Left colon (tissue), 2 donors: Measurements from ENCODE around the gene ADGRD2. TPM values are rescaled to one million over a fixed set of nuclear protein-coding genes. Genes with fewer than 3 reads are reported as not detected.
A peak's percentile ranks its signal among the peaks of the same experiment; 100 is the strongest.

Experiments used
- ATAC-seq: fragments of 200-7000 bp; cut with Tn5 transposase; one replicate; pipeline ENCODE4 v1.9.1; 2020; ENCODE audit warnings: mild to moderate bottlenecking, moderate library complexity
- DNase-seq, 2 donors: peaks; one replicate each; pipeline ENCODE4 v3.0.0-alpha.2; 2020
- intact Hi-C, 2 donors: fragments of 100-400 bp; cut with DNase I in 1 of 2; cut with micrococcal nuclease in 1 of 2; formaldehyde crosslinking; loops; one replicate each; pipeline versions ENCODE4 v1.11.2 to v1.14.0; 2022; cut with DNase I, micrococcal nuclease
- total RNA-seq, 2 donors: library from RNA; stranded (reverse); fragmentation: NEBNext Ultra II Directional; extraction: Animal tissue kit (Norgen Biotek cat#: 25700); gene quantifications; one replicate each; pipeline ENCODE4 v1.2.1, GENCODE V29; 2021
- donor health status: DM: no; HTN: no; CAD: no.
- donor health status: DM: yes; HTN: yes; CAD: no.

Gene ADGRD2
- total RNA-seq, 2 donors from 2014 or later = not detected

DNA sequence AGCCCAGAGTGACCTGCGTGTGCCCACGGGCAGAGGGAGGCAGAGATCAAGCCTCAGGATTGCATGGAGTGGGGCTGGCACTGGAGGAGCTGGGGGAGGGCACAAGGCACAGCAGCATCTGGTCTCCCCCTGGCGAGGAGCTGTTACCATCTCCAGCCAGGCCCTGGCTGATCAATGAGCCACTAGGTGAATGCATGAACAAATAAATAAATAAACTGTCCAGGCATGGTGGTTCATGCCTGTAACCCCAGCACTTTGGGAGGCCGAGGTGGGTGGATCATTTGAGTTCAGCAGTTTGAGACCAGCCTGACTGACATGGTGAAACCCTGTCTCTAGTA, 20.8 kb upstream of the ADGRD2 start:
- ATAC-seq = no peak
- intact Hi-C loops = no loop called here
- DNase-seq = no peak

DNA sequence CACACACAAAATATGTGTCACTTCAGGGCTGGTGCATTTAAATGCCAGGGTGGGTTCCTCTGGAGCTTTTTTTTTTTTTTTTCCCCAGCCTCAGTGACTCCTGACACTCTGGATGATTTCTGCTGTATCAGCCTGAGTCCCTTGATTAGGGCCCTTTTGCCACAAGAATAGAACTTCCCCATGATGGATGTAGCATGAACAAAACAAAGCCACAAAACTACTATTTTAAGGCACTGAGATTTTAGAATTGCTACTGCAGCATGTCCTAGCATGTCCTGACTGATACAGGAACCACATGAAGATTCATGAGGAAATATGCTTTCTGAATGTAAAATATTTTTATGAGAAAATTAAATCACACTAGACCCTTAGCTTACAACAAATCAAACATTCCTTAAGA, 13.9 kb upstream of the ADGRD2 start:
- intact Hi-C loops = no loop called here
- ATAC-seq = no peak
- DNase-seq = no peak

DNA sequence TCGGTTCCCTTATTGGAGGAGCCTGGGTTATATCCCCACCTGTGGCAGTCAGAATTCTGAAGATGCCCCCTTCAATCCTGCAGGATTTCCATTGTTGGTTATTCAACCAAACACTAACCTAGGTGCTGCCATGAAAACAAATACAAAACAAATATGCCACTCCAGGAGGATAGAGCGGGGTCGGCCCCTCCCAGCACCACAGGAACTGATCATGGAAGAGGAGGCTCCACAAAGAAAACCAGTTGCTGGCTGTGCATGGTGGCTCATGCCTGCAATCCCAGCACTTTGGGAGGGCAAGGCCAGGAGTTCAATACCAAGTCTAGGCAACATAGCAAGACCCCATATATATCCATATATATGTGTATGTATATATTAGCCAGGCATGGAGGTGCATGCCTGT, 13.2 kb upstream of the ADGRD2 start:
- ATAC-seq = no peak
- DNase-seq = no peak

DNA sequence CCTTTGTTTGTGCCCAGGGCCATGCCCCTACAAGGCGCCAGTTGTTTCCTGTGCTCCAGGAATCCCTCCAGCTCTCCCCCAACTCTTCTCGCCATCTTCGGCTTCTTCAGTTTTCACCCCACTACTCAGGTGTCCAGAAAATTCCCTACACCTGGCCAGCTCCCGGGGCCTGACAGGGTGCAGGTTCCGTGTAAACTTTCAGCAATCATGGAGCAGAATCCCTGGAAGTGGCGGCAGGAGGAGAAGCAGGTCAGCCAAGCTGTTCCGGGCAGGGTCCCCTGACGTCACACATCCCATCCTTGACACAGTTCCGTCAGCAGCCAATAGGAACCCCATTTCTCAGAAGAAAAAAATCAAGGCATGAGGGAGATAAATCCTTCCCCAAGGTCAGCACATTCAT, 12.2 kb upstream of the ADGRD2 start:
- no peak for DNase-seq
- no peak for ATAC-seq
- intact Hi-C loops = no loop called here

More for the DNA sequence above, 13.2 kb upstream of the ADGRD2 start:
- intact Hi-C loops = no loop called here

DNA sequence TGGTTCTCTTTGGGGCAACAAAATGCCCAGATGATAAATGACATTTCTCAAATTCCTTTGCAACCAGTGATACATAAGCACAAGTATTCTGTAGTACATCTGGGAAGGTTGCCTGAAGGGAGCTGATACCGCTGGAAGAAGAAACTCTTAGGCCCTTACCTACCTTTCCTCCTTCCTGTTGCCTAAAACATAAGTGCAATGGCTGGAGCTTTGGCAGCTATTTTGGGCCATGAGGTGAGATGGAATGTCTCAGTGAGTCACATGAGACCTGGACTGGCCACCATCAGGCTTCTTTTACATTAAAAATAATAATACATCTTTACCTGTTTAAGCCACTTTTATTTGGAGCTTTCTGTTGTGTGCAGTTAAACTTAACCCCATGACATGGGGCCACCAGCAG, 11.2 kb upstream of the ADGRD2 start:
- no peak for DNase-seq
- no peak for ATAC-seq
- intact Hi-C loops = no loop called here

DNA sequence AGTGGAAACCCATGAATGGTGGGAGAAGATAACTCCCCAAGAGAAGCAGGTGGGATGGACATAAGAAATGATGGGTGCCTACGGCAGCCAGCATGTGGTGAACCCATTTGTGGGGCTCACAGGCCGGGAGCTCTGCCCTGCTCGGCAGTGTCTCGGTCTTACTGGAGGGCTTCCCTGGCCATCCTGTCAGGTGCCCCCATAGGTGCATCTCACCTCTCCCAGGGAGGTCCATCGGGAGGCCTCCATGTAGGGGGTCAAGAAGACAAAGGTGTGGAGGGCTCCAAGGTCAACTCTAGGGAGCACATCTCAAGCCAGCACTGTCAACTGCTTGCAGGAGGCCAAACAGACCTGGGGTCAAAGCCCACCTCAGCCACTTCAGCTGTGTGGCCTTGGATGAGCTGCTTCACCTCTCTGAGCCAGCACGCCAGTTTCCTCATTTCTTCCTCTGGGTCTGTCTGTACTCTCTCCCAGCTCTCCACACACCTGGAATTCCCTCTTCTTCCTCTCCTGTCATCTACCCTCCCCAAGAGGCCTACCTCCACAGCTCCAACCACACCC, 10.5 kb upstream of the ADGRD2 start:
- DNase-seq (no peak), ATAC-seq (no peak)
- intact Hi-C loops = no loop called here

DNA sequence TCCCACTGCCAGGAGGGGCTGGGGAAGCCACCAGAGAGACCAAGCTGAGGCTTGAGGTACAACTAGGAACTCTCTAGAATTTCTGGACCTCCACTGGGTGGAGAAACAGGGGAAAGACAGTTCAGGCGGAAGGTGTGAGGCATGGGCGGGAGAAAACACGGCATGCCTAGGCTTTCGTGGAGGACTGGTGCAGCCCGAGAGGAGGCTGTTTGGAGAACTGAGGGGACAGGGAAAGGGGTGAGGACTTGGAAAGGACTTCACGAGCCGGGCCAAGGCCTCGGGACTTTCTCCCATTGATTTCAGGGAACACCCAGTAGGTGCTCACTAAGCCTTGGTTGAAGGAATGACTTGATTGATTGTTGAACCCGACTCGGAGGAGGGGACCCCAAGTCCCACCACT, 9.5 kb upstream of the ADGRD2 start:
- DNase-seq (no peak), ATAC-seq (no peak)
- intact Hi-C loops = no loop called here

DNA sequence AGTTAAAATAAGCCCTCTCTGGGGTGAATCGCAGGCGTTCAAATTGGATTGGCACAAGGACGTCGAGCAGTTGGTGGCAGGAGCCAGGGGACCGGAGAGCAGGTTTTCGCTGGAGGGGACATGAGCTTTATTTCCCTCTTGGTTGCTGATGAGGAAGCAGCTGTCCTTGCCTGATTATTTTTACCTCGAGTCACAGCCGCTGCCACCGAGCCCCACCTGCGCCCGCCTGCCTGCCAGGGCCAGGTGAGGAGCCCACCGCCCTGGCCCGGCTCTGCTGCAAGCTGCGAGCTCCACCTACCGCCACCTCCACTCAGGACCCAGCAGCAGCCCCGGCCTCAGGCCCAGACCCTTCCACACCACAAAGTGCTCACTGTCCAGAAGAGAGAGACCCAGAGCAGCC, 9.0 kb upstream of the ADGRD2 start:
- no peak for ATAC-seq
- no peak for DNase-seq
- intact Hi-C loops = no loop called here

DNA sequence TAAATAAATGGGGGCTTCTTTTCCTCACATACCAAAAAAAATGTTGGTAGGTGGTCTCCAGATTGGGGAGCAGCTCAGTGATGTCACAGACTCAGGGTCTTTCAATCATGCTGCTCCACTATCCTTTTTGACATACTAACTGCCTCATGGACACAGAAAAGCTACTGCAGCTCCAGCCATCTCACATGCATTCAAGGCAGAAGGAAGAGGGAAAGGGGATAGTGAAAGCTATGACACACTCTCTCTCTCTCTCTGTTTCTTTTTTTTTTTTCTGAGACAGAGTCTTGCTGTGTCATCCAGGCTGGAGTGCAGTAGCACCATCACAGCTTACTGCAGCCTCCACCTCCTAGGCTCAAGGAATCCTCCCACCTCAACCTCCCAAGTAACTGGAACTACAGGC, 7.9 kb upstream of the ADGRD2 start:
- ATAC-seq = no peak
- no peak for DNase-seq
- intact Hi-C loops = no loop called here

DNA sequence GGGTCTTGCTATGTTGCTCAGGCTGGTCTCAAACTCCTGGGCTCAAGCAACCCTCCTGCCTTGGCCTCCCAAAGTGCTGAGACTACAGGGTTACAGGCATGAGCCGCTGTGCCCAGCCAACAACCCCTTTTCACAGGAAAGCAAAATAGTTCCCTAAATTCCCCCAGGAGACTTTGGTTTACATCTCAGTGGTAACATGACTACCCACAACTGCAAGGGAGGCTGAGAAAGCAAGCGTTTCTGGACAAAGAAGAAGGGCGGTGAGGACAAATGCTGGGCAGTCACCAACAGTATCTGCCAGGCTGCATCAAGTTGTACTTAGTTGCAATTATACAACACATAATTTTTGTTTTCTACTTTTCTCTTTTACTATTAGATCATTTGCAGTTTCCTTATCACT, 7.4 kb upstream of the ADGRD2 start:
- ATAC-seq = no peak
- no peak for DNase-seq
- intact Hi-C loops = no loop called here

DNA sequence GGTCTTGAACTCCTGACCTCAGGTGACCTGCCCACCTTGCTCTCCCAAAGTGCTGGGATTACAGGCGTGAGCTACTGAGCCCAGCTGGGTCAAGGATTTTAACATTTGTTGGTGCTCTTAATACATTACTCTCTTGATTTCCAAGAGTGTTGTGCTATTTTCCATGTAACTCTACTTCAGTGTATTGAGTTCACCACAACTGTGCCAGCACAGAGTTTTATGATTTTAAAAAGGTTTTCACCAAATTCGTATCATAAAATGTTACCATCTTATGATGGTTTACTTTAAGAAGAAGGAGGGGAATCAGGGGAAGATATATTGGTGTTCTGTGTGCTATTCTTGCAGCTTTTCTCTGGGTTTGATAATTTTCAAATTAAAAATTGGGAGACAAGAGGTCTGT, 6.6 kb upstream of the ADGRD2 start:
- DNase-seq = no peak

DNA sequence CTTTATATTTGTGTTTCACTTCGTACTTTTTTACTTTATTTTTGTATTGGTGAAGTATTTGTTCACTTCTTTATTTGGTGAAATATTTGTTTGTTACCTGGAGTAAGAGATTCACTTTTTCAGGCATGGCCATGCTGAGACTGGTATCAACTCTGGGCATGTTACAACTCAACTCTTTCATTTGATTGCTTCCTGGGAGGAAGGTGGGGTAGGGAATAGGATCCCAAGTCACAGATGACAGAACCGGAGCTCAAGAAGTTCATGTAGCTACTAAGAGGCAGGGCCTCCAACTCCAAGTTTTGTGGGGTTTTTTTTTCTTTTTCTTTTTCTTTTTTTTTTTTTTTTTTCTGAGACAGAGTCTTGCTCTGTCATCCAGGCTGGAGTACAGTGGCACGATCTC, 6.1 kb upstream of the ADGRD2 start:
- intact Hi-C loops = no loop called here
- DNase-seq (no peak), ATAC-seq (no peak)

More for the DNA sequence above, 6.6 kb upstream of the ADGRD2 start:
- no peak for ATAC-seq
- intact Hi-C loops = no loop called here

DNA sequence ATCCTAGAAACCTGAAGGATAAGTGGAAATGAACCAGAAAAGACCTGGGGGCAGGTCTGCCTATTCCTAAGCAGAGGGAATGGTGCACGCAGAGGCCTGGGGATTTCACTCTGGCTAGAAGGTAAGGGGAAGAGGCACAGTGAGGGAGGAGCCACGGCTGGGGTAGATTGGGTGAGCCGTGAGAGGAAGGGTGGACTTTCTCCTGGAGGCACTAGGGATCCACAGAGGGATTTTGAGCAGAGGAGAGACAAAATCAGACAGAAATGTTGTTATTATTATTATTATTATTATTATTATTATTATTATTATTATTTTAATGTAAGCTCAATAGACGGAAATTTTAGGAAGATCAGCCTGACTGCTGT, 3.0 kb upstream of the ADGRD2 start:
- intact Hi-C loops = no loop called here
- ATAC-seq = no peak
- no peak for DNase-seq

DNA sequence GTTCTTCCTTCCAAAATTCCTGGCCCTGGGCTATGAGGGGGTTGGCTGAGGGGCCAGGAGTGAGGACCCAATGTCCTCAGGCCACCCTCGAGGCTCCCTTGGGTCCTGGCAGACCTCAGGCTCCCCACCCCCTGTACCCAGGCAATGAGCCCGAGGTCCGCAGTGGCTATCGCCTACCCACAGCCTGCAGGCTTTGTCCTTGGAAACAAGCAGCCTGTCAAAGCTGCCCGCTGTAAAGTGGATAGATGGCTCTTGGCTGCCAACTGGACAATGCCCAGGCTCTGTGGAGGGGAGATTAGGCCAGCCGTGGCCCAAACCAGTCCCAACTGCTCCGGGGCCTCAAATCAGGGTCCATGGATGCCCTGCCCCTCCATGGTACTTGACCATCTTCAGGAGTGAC, 2.2 kb upstream of the ADGRD2 start:
- ATAC-seq = no peak
- intact Hi-C loops = no loop called here
- DNase-seq = no peak

DNA sequence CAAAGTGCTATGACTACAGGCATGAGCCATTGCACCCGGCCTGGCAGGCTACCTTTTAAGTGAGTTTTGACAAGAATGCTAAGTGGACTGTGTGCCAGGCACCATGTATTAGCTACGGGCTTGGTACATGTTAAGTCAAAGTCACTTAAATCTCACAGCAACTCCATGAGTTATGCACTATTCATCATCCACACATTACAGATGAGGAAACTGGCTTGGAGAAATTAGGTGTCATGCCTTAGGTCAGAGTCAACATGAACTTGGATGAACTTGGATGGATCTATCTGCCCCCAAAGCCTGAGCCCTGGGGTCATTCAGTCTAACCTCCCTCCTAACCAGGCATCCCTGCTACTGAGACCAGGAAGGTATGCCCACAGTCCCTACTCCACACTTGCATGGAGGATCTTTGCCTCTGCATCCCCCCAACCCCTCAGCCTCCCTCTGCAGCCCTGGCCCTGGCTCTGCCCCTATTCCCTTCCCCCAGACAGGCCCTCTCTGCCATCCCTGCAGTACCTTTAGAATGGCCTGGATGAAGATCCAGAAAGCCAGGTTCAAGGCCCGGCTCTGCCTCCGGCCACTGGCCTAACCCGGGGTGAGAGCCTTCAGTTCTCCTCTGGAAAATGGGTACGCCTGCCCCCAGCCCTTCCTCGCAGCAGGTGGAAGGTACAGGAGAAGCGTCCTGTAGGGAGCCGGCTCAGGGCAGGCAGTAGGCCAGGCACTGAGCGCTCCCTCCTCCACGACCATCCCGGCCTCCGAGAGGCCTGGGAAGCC, 685 bp upstream of the ADGRD2 start:
- DNase-seq = no peak
- intact Hi-C loops = no loop called here
- no peak for ATAC-seq

DNA sequence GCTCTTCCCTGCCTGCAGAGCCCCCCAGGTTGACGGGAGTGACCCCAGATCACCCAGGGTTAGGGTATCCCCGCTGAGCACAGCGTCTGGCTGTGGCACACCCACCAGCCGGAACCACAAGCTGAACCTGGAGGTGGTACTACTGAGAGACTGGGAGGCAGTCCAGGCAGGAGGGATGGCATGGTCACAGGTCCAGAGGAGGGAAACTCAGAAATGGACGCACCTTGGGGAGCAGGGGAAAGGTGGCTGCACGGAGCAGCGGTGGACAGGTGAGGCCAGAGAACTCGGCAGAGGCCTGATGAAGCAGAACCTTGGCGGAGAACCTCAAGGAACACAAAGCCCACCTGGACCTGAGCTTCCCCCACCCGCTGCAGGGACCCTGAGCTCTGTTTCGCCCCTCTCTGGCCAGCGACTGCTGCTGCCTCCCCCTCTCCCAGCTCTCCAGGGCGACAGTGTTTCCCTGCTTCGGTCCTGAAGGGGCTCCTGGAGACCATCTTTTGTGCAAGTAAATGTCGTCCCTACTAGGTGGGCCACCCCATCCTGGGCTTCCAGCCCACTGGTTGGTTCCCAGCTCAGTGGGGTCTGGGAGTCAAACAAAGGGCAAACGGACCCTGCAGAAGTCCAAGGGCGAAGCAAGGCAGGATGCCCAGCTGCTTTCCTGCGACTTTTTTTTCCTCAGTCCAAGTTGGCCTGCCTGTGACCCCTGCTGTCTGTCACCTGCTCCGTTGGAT, 845 bp downstream of the ADGRD2 start:
- no peak for ATAC-seq
- intact Hi-C loops = no loop called here
- no peak for DNase-seq

DNA sequence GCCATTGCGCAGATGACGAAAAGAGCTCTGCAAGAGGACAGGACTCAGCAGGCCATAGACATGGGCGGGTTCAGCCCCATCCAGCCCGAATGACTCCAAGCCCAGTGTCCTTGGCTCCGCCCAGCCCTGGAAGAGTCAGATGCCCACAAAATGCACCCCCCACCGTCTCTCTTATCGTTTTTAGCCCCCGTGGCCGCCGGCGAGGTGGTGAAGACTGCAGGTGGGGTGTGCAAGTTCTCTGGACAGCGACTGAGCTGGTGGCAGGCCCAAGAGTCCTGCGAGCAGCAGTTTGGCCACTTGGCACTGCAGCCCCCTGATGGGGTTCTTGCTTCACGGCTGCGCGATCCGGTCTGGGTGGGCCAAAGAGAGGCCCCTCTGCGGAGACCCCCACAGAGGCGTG, 2.1 kb downstream of the ADGRD2 start:
- intact Hi-C loops = no loop called here
- ATAC-seq = no peak

DNA sequence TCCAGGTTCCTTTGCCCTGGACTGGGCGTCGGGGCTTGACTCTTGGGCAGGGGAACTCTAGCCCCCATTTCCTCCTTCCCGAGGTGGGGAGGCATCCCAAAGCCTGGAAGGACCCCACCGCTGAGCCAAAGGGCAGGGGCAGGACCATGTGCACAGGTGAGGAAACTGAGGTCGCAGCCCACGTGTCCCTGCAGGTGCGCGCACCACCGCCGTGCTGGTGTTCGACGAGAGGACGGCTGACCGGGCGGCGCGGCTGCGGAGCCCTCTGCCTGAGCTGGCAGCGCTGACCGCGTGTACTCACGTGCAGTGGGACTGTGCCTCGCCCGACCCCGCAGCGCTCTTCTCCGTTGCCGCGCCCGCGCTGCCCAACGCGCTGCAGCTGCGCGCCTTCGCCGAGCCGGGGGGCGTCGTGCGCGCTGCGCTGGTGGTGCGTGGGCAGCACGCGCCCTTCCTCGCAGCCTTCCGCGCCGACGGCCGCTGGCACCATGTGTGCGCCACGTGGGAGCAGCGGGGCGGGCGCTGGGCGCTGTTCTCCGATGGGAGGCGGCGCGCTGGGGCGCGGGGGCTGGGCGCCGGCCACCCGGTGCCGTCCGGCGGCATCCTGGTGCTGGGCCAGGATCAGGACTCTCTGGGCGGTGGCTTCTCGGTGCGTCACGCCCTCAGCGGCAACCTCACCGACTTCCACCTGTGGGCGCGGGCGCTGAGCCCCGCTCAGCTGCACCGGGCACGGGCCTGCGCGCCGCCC, 2.8 kb downstream of the ADGRD2 start:
- intact Hi-C loops = no loop called here
- no peak for ATAC-seq
- no peak for DNase-seq

More for the DNA sequence above, 2.1 kb downstream of the ADGRD2 start:
- no peak for DNase-seq

DNA sequence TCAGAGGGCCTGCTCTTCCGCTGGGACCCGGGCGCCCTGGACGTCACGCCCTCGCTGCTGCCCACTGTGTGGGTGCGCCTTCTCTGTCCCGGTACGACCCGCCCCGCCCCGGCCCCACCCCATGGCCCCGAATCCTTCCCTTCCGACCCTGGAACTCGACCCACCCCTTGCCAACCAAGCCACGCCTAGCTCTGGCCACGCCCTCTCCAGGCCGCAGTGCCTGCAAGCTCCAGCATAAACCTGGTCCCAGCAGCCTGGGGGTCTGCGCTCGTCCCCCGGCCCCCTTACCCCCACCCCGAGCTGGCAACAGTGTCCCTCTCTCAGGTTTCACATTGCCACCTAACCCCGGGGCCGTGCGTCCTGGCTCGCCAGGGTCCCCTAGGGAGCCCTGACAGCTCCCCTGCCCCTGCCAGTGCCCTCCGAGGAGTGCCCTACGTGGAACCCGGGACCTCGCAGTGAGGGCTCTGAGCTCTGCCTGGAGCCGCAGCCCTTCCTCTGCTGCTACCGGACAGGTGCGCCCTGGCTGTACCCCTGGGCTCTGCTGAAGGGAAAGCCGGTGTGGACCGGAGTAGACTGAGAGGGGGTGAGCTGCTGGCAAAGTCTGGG, 3.4 kb downstream of the ADGRD2 start:
- intact Hi-C loops = no loop called here
- ATAC-seq = peak; percentile 93
- peak; percentile 67 to 80 for DNase-seq

DNA sequence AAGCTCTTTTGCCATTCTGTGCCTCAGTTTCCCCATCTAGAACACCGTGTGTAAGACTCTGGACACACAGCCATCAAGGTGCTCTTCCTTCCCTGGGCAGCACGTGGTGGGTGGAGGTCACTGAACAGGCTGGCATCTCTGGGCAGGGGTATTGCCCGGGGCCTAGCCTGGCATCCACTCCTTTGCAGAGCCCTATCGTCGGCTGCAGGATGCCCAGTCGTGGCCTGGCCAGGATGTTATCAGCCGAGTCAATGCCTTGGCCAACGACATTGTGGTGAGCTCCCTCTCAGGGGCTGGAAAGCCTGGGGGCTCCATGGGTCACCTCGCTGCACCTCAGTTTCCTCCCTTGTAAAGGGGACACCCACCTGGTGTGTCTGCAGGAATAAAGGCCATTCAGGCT, 4.0 kb downstream of the ADGRD2 start:
- intact Hi-C loops = no loop called here

More for the DNA sequence above, 4.0 kb downstream of the ADGRD2 start:
- no peak for ATAC-seq
- DNase-seq = no peak
